ENCODE measurements around the gene SMARCC2.

- no peak for TF ChIP-seq CTCF (conservative IDR thresholded peaks at IDR 0.05; ENCODE audit: low read length)
- TF ChIP-seq EZH2phosphoT487 (IDR thresholded peaks at IDR 0.05; ENCODE audit: borderline replicate concordance), result no peak
Observed at GRCh38 chr12:56128670-56129205, 60.5 kb downstream of the SMARCC2 start.

Measured in Loucy (cell line).